GM19099 (cell line): Measurements from ENCODE around the gene MRPL18.

Source experiments
- POLR2A ChIP-seq: IDR thresholded peaks from 3 replicates; pipeline ENCODE4 v1.6.1; 2011; ENCODE audit warnings: low read depth; ENCODE audit not compliant: insufficient read length; ENCODE audit errors: extremely low read depth

MRPL18 gene

DNA sequence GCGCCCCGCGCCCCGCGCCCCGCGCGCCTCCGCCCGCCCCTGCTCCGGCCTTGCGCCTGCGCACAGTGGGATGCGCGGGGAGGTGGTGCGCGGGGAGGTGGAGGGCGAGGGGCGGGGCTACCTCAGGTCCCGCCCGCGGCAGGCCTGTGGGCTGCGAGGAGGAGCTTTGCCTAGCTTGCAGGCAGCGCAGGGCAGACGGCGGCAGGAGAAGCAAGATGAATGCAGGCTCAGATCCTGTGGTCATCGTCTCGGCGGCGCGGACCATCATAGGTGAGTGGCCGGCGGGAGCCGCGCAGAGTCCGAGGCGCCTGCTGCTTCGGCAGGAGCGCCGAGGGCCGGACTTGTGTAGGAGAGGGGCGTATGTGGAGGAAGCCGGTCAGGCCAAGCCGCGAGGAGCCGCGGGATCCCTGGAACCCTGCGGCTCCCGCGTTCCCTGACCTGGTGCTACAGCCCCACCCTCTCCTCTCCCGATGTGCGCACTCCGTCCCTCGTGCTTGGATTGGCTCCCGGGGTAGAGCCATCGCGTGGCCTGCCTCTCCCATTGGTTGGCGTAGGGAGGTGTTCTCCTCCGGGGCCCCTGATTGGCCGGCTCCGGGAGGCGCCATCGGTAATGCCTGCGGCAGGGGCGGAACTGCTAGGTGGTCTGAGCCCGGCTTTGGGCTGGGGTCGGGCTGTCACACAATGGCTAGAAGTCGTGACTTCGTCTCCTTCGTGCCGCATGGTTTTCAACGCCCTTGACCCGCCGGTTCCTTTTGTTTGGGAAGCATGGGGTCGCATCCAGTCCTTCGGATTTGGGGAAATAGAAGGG, 28.2 kb upstream of the MRPL18 start, which contains the start of gene ACAT2:
TSS of gene ACAT2 (plus strand) at position 173 of the 808 bp plus-strand sequence. CDS start at position 216, 43 bp downstream.
- peak; percentile 73 for TF ChIP-seq POLR2A

DNA sequence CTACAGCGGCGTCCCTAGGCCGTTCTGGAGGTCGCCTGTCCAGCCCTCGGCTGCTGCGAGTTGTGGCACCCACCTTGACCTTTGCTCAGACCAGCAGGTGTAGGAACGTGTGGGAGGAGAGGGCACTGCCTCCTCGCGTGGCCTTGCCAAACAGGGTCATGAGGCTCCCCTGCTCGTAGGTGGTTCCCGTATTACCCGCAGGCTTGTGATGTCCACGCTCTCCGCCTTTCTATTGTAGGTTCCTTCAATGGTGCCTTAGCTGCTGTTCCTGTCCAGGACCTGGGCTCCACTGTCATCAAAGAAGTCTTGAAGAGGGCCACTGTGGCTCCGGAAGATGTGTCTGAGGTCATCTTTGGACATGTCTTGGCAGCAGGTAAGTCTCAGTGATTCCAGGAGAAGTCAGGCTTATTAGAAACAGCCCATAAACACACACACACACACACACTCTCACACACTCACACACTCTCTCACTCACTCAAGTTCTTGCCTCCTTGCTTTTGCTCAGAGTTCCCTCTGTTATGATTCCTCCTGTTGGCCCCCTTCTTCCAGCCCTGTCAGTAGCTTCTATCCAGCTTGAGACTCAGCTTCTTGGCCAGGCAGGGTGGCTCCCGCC, 27.5 kb upstream of the MRPL18 start:
- TF ChIP-seq POLR2A, result no peak

DNA sequence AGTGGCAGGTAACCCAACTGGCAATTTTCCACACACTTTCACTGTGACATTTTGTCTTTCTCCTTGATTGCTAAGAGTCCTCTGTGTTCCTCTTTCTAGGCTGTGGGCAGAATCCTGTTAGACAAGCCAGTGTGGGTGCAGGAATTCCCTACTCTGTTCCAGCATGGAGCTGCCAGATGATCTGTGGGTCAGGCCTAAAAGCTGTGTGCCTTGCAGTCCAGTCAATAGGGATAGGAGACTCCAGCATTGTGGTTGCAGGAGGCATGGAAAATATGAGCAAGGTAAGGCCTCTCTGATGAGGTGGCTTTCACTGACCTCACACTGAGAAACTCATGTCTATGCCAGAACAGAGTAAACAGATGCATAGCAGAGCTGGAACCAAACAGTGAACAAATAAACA, 23.4 kb upstream of the MRPL18 start:
- TF ChIP-seq POLR2A, result no peak

DNA sequence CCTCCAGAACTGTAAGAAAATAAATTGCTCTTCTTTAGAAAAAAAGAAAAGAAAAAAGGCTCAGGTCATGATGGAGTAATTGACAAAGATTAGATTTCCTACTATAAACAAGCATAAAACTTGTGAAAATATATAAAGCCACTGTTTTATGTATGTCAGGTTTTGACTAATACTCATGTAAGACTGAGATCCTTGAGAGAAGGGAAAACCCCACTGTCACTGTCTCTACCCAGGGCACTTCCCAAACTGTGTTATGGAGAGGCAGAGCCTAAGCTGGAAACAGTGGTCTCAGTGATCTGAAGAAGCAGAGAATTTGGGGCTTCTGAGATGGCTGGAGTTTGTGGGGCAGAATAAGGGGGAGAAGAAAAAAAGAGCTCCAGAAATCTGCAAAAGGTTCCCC, 20.8 kb upstream of the MRPL18 start:
- no peak for TF ChIP-seq POLR2A

DNA sequence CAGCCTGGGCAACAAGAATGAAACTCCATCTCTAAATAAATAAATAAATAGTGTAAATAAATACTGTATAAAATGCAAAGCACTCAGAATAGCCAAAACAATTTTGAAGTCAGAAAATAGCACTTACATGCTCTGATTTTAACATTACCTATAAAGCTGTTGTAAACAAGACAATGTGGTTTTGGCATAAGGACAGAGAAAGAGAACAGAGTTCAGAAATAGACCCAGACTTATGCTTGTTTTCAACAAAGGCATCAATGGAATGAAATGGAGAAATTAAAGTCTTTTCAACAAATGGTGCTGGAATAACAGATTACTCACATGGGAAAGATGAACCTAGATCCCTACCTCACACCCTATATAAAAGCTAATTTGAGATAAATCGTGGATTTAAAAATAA, 18.1 kb upstream of the MRPL18 start:
- no peak for TF ChIP-seq POLR2A

DNA sequence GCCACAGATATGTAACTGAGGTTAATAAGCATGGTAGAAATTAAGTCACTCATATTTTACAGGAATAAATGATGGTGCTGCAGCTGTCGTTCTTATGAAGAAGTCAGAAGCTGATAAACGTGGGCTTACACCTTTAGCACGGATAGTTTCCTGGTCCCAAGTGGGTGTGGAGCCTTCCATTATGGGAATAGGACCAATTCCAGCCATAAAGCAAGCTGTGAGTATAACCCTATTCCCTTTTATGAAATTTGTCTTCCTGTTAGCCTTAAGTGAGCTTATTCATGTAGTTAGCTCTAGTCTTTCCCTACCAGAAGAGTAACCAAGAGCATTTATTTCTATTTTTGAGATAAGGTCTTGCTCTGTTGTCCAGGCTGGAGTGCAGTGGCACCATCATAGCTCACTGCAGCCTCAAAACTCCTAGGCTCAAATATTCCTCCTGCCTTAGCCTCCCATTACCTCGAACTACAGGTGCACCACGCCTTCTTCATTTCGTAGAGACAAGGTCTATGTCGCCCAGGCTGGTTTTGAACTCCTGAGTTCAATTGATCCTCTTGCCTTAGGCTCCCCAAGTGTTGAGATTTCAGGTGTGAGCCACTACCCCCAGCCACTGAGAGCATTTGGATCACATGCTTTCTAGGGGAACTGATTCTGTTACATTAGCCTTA, 12.9 kb upstream of the MRPL18 start:
- TF ChIP-seq POLR2A, result no peak

DNA sequence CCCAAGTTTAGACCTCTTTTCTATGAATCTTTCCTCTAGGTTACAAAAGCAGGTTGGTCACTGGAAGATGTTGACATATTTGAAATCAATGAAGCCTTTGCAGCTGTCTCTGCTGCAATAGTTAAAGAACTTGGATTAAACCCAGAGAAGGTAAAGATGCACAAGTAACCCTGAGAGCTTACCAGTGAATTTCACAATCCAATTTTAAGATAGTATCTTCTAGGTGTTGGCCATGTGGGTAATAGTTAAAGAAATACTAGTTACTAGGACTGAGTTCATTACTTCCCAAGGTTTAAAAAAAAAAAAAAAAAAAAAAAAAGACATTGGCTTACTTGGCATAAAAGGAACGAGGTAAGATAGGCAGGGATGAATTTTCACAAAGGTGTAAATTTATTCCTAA, 12.1 kb upstream of the MRPL18 start:
- TF ChIP-seq POLR2A, result no peak

DNA sequence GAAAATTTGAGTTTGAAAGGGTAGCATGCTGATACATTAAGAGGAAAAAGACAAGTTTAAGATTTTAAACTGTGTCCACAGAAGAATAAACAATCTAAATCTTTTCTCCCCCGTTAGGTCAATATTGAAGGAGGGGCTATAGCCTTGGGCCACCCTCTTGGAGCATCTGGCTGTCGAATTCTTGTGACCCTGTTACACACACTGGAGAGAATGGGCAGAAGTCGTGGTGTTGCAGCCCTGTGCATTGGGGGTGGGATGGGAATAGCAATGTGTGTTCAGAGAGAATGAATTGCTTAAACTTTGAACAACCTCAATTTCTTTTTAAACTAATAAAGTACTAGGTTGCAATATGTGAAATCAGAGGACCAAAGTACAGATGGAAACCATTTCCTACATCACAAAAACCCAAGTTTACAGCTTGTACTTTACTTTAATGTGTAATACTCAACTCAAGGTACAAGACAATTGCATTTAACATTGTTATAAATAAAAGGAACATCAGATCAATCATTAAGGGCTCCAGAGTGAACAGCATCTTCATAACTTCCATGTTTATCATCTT, 11.6 kb upstream of the MRPL18 start:
- no peak for TF ChIP-seq POLR2A

DNA sequence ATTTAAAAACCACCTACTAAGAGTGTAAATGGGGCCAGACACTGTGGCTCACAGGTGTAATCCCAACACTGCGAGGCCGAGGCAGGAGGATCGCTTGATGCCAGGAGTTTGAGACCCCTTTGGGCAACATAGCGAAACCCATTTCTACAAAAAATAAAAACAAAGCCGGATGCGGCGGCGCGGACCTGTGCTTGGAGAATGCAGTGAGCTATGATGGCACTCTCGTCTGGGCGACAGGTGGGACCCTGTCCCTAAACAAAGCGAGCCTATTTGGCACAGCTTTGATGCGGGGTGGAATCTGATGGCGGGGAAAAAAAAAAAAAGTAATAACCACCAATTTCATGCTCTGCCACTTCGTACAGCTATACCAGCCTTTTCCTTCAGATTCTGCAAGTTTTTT, 2.0 kb upstream of the MRPL18 start:
- TF ChIP-seq POLR2A, result no peak

DNA sequence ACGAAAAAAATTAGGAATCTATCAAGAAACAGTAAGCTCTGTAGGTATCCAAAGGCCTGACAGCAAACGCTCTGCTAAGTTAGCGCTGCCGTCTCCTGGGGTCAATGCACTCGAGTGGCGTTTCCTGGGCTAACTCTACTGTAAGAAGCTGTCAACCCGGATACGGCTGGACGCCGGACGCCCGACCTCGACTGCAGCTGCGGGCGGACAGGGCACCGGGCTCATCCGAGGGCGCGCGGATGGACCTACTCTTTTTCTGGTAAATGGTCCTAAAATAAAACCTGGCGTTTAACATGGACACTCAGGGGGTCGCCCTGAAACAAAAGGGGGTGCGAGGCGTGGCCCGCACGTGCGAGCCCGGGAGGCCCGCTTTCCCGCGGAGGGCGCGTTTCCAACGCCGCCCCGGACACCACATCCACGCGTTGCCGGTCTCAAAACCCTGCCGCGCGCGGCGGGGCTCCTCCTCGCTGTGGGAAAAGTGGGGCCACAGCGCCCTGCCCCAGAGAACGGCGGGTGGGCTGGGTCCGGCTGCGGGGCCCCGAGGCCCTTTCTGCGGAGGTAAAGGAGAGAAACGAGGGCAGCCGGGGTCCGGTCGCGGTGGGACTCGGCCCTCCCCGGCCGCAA, 1.4 kb upstream of the MRPL18 start:
- TF ChIP-seq POLR2A, result no peak

DNA sequence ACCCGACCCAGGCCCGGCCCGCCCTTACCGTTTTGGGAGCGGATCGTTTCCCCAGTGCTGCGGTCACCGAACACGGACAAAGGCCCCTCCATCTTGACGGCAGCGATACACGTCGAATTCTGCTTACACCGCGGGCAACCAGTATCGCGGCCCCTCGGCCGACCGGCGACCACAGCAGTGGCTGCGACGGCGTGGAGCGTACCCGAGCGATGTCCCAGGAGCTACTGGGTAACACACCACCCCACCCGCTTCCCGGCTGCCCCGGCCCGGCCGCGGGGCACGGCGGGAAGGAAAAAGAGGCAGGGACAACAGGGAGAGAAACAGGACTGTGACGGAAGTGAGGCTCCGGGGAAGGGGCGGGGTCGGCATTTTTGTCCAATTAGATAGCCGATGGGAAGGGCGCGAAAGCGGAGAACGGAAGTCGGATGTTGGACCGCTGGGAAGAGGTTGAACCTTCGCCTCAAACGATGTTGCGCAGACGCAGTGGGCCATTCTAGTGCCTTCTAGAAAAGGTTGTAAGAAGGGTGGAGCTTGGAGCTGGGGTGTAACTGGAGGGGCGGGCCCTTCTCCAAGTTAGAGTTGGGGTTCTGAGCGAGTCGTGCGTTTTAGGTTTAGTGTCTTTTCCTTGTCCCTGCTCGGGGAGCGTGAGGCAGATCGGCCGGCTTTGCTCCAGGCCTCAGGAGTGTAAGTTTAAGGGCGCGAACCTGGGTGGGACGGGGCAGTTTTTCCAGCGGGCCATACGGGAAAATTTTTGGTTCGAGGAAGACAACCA, 704 bp upstream of the MRPL18 start, which contains the start of gene TCP1:
TSS of gene TCP1 (minus strand) at position 226 of the 772 bp plus-strand sequence. CDS start at position 92, 134 bp downstream.
- TF ChIP-seq POLR2A, result peak; percentile 97

DNA sequence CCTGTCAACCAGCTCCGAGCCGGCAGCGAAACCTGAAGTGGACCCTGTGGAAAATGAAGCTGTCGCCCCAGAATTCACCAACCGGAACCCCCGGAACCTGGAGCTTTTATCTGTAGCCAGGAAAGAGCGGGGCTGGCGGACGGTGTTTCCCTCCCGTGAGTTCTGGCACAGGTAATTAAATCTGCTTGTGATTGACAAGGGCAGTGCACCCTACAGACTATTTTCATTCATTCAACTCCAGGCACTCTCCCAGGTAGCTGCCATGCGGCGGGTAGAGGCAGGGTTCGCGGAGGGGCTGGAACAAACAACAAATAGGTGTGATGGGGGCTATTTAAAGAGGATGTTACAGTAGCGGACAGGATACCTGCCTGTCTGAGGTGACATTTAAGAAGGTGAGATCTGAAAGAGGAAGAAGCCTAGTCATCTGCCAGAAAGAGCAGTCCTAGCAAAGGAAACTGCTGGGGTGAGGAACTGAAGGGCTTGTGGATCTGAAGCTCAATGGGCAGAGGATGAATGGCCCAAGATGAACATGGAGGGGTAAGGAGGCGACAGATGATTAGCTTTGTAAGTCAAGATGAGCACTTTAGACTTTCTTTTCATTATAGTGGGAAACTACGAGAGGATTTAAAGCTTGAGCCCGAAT, 810 bp downstream of the MRPL18 start:
- TF ChIP-seq POLR2A, result no peak

DNA sequence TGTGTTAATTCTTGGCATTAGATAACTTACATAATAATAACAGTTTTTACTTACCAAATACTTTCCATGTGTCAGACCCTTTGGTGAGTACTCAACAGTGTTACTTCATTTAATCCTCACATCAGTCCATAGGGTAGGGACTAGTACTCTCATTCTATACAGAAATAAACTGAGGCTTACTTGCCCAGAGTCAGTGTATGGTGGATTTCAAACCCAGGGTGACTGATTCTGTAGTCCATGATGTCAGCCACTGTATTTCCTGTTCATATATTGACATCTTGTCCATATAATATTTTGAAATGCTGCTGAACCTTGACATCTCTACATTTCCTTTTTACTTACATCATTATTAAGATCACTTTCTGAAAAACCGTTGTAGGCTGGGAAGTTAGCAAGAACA, 7.3 kb downstream of the MRPL18 start:
- no peak for TF ChIP-seq POLR2A
